Activated CD4-positive, alpha-beta T cell treated with anti-CD3 and anti-CD28 coated beads for 48 hours (primary cell): Measurements from ENCODE around the gene ACD.
"Not testable (repeated sequence)": the region's sequence is repeated elsewhere in the genome, so short reads cannot be mapped to it uniquely, and the experiment has no call there.

Experiments used
- DNase-seq: peaks from one replicate; pipeline ENCODE4 v3.0.0-alpha.2; 2020

ACD gene

GRCh38 chr16:67659675-67660563 is at the start of gene ACD:
Gene ACD (minus strand): TSS chr16:67660260. CDS start chr16:67660220, 40 bp downstream.
- peak; percentile 95 for DNase-seq

DNA sequence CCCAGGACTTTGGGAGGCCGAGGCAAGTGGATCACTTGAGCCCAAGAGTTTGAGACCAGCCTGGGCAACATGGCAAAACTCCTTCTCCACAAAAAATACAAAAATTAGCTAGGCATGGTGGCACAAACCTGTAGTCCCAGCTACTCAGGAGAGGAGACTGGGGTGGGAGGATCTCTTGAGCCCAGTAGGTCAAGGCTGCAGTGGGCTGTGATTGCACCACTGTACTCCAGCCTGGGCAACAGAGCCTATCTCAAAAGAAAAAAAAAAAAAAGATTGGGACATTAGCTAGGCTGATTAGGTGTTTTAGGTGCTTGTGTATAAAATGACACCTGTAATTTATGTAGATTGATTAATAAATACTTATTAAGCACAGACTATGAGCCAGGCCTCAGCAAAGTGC is 49.0 kb upstream of the ACD start:
- DNase-seq, result no peak

DNA sequence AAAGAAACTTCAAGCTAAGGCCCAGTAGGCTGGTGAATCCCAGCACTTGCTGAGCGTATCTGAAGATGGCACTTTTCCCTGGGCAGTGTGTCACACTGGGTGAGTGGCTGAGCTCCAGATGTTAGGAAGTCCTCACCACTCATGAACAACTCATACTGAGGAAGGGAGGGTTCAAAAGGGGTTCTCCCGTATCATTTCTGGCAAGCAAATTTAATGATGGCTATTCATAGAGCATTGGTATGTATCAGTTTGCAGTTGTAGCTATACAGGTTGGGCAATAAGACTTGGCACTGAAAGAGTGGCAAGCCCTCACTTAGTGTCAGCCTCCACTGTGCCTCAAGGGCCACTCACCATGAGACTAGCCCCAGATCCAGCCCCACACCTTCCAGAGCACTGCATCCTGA is 48.3 kb upstream of the ACD start:
- no peak for DNase-seq

GRCh38 chr16:67707790-67708189 is 47.7 kb upstream of the ACD start:
- no peak for DNase-seq

- no peak for DNase-seq
Measured at GRCh38 chr16:67707210-67707609, 47.1 kb upstream of the ACD start.

GRCh38 chr16:67704110-67704509 is 44.0 kb upstream of the ACD start:
- DNase-seq, result no peak

DNA sequence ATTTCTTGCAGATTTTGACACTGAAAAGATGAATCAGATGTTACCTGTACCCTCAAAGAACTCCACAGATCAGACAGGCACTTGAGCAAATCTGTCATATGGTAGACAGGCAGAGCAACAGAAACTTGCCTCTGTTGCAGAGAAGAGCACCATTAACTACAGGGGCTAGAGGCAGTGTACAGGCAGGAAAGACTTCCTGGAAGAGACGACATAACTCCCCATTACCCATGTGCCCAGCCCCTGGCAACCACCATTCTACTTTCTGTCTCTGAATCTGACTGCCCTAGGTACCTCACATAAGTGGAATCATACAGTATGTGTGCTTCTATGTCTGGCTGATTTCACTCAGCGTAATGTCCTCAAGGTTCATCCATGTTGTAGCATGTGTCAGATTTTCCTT is 43.6 kb upstream of the ACD start:
- peak; percentile 9 for DNase-seq

DNA sequence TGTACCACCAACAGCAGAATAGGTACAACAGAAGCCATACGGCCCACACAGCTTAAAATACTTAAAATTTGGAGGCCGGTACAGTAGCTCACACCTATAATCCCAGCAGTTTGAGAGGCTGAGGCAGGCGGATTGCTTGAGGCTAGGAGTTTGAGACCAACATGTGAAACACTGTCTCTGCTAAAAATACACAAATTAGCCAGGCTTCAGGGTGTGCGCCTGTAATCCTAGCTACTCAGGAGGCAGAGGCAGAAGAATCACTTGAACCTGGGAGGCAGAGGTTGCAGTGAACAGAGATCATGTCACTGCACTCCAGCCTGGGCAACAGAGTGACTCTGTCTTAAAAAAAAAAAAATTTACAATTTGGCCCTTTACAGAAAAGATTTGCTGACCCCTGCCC is 42.1 kb upstream of the ACD start:
- DNase-seq, result no peak

DNA sequence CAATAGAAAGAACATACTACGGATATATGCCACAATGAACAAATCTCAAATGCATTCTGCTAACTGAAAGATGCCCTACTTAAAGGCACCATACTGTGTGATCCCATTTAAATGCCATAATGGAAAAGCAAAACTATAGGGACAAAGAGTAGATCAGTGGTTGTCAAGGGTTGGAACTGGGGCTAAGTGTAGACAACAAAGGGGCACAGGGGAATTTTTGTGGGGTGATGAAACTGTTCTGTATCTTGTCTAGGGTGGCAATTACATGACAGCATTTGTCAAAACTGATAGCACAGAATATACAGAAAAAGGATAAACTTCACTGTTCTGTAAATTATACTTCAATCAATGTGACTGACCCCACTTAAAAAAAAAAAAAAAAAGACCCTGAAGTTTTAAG is 41.4 kb upstream of the ACD start:
- DNase-seq, result no peak

- no peak for DNase-seq
Measured at GRCh38 chr16:67699265-67699664, 39.2 kb upstream of the ACD start.

- DNase-seq, result no peak
Measured at GRCh38 chr16:67697422-67698185, 37.5 kb upstream of the ACD start.

- no peak for DNase-seq
Measured at GRCh38 chr16:67694611-67695010, 34.6 kb upstream of the ACD start.

DNA sequence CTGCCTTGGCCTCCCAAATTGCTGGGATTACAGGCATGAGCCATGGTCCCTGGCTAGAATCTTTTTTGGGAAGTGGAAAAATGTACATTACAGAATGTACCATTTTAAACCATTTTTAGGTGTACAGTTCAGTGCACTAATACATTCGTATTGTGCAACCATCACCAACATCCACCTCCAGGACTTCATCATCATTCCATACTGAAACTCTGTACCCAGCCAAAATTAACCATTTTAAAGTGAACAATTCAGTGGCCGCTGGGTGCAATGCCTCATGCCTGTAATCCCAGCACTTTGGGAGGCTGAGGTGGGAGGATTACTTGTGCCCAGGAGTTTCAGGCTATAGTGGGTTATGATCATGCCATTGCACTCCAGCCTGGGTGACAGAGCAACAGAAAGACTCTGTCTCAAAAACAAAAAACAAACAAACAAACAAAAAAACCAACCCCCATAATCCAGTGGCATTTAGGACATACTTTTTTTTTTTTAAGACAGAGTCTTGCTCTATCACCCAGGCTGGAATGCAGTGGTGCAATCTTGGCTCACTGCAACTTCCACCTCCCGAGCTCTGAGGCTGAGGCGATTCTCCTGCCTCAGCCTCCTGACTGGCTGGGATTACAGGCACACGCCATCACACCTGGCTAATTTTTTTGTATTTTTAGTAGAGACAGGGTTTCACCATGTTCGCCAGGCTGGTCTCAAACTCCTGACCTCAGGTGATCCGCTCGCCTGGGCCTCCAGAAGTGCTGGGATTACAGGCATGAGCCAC is 33.6 kb upstream of the ACD start:
- DNase-seq, result not testable (repeated sequence)

- no peak for DNase-seq
Measured at GRCh38 chr16:67685388-67686112, 25.5 kb upstream of the ACD start.

- no peak for DNase-seq
Measured at GRCh38 chr16:67683767-67684166, 23.7 kb upstream of the ACD start.

- no peak for DNase-seq
Measured at GRCh38 chr16:67679935-67680897, 20.2 kb upstream of the ACD start.

- no peak for DNase-seq
Measured at GRCh38 chr16:67678354-67679023, 18.4 kb upstream of the ACD start.

- no peak for DNase-seq
Measured at GRCh38 chr16:67677712-67678111, 17.7 kb upstream of the ACD start.

DNA sequence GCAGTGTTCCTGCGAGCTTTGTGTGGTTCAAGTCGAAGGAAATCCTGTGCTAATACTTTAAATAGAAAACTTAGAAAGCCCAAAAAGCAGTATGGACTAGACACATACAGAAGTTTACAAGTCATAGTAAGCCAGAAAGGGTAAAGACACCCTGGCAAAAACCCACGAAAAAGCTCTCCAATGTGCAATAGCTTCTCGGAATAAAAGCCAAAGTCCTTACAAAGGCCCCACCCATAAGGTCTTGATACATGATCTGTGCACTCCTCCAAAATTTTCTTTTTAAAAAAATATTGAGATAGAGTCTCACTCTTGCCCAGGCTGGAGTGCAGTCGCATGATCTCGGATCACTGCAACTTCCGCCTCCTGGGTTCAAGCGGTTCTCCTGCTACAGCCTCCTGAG is 16.9 kb upstream of the ACD start:
- DNase-seq, result no peak

- no peak for DNase-seq
Measured at GRCh38 chr16:67676516-67676915, 16.5 kb upstream of the ACD start.

DNA sequence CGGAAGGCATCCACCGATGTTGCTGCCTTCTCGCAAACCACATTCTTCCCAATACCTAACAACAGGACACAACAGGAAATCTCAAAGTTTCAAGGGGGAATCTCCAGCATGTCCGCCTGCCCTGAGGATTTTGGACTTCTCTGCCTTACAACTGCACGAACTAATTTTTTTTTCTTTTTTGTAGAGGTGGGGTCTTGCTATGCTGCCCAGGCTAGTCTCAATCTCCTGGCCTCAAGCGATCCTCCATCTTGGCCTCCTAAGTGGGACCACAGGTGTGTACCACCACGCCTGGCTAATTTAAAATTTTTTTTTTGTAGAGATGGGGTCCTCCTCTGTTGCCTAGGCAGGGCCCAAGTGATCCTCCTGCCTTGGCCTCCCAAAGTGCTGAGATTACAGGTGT is 15.9 kb upstream of the ACD start:
- no peak for DNase-seq
